B cell (primary cell): ENCODE measurements around the gene BCL7C.

ENCODE experiments used
- EZH2 ChIP-seq: IDR thresholded peaks from 2 replicates; pipeline ENCODE4 v1.6.1; 2012; ENCODE audit warnings: borderline replicate concordance, low read depth, mild to moderate bottlenecking, moderate library complexity, low read length; ENCODE audit not compliant: insufficient read depth, poor library complexity, severe bottlenecking
- TF ChIP-seq, protein P1 (sequence below): fragments of 200-600 bp; IDR thresholded peaks from one replicate; pipeline ENCODE4 v1.8.0; 2022; ENCODE audit warnings: antibody characterized with exemption, mild to moderate bottlenecking

DNA sequence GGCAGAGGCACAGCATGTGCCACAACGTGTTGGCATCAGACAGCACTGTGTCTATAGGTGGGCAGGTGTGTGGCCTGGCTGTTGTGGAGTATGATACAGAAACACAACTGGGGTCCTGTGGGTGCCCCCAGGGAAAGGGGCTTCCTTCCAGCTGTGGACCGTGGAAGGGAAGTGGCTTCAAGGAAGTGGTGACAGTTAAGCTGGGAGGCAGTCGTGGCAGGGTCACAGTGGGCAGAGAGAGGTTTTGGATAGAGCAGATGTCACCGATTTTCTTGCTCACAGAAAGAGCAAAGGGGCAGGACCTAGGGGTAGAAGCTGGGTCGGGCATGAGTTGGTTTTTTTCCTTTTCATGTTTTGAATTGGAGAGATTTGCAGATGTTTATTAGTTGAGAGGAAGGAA is 43.8 kb upstream of the BCL7C start:
- TF ChIP-seq, protein P1, sequence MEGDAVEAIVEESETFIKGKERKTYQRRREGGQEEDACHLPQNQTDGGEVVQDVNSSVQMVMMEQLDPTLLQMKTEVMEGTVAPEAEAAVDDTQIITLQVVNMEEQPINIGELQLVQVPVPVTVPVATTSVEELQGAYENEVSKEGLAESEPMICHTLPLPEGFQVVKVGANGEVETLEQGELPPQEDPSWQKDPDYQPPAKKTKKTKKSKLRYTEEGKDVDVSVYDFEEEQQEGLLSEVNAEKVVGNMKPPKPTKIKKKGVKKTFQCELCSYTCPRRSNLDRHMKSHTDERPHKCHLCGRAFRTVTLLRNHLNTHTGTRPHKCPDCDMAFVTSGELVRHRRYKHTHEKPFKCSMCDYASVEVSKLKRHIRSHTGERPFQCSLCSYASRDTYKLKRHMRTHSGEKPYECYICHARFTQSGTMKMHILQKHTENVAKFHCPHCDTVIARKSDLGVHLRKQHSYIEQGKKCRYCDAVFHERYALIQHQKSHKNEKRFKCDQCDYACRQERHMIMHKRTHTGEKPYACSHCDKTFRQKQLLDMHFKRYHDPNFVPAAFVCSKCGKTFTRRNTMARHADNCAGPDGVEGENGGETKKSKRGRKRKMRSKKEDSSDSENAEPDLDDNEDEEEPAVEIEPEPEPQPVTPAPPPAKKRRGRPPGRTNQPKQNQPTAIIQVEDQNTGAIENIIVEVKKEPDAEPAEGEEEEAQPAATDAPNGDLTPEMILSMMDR, result no peak
- TF ChIP-seq EZH2, result no peak
